Skeletal muscle tissue (tissue), 4 donors: Measurements from ENCODE around the gene ZGPAT. TPM values are rescaled to one million over a fixed set of nuclear protein-coding genes. Genes with fewer than 3 reads are reported as not detected.

Experiments
- H3K27ac ChIP-seq: one replicate; pipeline ENCODE4 v1.7.0; 2013; ENCODE audit warnings: mild to moderate bottlenecking, low read depth, low read length, inconsistent platforms
- H3K27me3 ChIP-seq, 3 donors: one replicate each; pipeline ENCODE4 v1.7.0; 2013; ENCODE audit warnings: low read length in 3 of 3; ENCODE audit not compliant: control insufficient read depth in 3 of 3, insufficient read depth in 3 of 3
- H3K36me3 ChIP-seq, 3 donors: one replicate each; pipeline ENCODE4 v1.7.0; 2013; ENCODE audit warnings: low read length in 3 of 3; ENCODE audit not compliant: control insufficient read depth in 3 of 3, insufficient read depth in 3 of 3
- H3K4me1 ChIP-seq, 3 donors: one replicate each; pipeline ENCODE4 v1.7.0; 2013; ENCODE audit warnings: low read length in 3 of 3, mild to moderate bottlenecking in 3 of 3; ENCODE audit not compliant: control insufficient read depth in 3 of 3, insufficient read depth in 3 of 3
- H3K4me3 ChIP-seq, 3 donors: one replicate each; pipeline ENCODE4 v1.7.0; 2013; ENCODE audit warnings: low read length in 3 of 3
- H3K9ac ChIP-seq, 3 donors: one replicate each; pipeline ENCODE4 v1.7.0; 2013; ENCODE audit warnings: low read length in 3 of 3, mild to moderate bottlenecking in 3 of 3, moderate library complexity in 2 of 3, low read depth in 1 of 3
- H3K9me3 ChIP-seq, 3 donors: one replicate each; pipeline ENCODE4 v1.7.0; 2013; ENCODE audit warnings: low read length in 3 of 3; ENCODE audit not compliant: control insufficient read depth in 3 of 3
- total RNA-seq: library from RNA; depleted of rRNA; stranded (reverse); fragments of >200 nt; gene quantifications from one replicate; pipeline ENCODE4 v1.2.3, GENCODE V29; 2014
- donor health status: Osteomylitis.

The ZGPAT gene
- total RNA-seq, 1 donor from 2014 or later: 6.8 TPM

DNA sequence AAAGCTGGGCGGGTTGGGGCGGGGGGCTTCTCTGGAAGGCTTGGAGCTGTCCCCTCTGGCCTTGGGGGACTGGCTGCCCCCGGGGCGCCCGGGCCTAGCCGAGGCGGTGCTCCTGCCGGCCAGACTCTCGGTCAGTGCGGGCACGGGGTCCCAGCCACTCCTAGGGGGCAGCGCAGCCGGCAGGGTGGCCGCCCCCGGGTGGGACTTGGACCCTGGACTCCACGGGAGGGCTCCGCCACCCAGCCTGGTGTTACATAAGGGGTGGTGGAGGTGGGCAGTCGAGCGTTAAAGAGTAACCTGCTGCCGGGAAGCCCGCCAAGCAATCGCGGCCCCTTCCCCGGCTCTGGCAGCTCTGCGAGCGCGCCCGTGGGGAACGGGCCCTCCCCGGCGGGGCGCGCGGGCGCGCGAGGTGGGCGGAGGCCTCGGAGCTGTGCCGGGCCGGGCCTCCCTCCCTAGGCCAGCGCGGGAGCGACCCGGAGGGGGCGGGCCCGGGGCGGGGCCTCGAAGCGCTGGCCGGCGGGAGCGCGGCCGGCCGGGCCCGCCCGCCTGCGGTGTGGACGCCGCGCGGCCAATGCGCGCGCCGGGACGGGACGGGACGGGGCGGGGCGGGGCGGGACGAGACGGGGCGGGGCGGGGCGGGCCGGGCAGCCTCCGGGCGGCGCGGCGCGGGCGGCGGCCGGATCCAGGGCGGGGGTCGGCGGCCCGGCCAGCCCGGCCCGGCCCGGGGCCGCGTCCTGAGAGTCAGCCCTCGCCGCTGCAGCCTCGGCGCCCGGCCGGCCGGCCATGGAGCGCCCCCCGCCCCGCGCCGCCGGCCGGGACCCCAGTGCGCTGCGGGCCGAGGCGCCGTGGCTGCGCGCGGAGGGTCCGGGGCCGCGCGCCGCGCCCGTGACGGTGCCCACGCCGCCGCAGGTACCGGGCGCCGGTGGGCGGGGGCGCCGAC is 31.6 kb downstream of the ZGPAT start, which contains the start of gene SLC2A4RG:
SLC2A4RG (plus strand) TSS at position 647 of the 940 bp plus-strand sequence; CDS start at position 784, 137 bp downstream.
- H3K36me3 ChIP-seq: peaks cover 18 to 26% (median 18%) of the 10 kb centered on the region in 3 donors

DNA sequence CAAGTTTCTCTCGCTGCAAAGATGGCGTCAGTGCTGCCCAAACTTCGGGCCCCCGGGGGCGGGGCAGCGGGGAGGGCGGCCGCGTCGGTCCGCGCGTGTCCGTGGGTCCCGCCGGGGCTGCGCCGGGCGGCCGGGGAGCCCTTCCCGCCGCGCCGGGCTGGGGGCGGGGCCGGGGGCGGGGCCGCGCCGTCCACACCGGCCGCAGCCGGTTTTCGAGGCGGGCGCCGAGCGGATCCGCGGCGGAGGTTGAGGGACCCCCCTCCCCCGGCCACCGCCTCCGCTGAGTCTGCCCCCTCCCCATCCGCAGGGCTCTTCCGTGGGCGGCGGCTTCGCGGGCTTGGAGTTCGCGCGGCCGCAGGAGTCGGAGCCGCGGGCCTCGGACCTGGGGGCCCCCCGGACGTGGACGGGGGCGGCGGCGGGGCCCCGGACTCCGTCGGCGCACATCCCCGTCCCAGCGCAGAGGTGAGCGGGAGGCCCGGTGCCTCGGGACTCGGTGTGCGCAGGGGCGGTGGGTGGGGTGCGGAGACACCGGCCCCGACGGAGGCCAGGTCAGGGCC is 32.3 kb downstream of the ZGPAT start:
- Histone ChIP-seq H3K27me3 (no peaks in the 10 kb centered on the region), H3K9me3 (no peaks in the 10 kb centered on the region), H3K27ac (peak overlapping the region; percentile 86), H3K9ac (peak overlapping the region; percentile 62 to 94 (median 74)), H3K4me3 (peak overlapping the region; percentile 71 to 77 (median 74)), H3K36me3 (peaks cover 12 to 22% (median 13%) of the 10 kb centered on the region in 3 donors), H3K4me1 (peaks cover 25 to 28% (median 27%) of the 10 kb centered on the region in 3 donors)

More for the DNA sequence above, 31.6 kb downstream of the ZGPAT start, which contains the start of gene SLC2A4RG:
- H3K27ac ChIP-seq: peak within 1 kb of the TSS; percentile 97
- H3K4me3 ChIP-seq: peak within 1 kb of the TSS; percentile 71 to 77 (median 77)
- H3K4me1 ChIP-seq: peaks cover 25 to 28% (median 27%) of the 10 kb centered on the region in 3 donors
- H3K9ac ChIP-seq: peak within 1 kb of the TSS; percentile 74 to 94 (median 94)
- H3K27me3 ChIP-seq: no peaks in the 10 kb centered on the region
- no peaks in the 10 kb centered on the region for H3K9me3 ChIP-seq

GRCh38 chr20:63740627-63741353 is 33.0 kb downstream of the ZGPAT start:
- Histone ChIP-seq H3K9ac (peak overlapping the region; percentile 76 to 94 (median 86)), H3K4me1 (peaks cover 25 to 28% (median 27%) of the 10 kb centered on the region in 3 donors), H3K27ac (peak overlapping the region; percentile 86), H3K4me3 (peak overlapping the region; percentile 71 to 77 (median 74)), H3K27me3 (no peaks in the 10 kb centered on the region), H3K9me3 (no peaks in the 10 kb centered on the region), H3K36me3 (peaks cover 8 to 16% (median 9%) of the 10 kb centered on the region in 3 donors)

GRCh38 chr20:63741354-63741675 is 33.5 kb downstream of the ZGPAT start:
- Histone ChIP-seq H3K27ac (peak overlapping the region; percentile 86), H3K4me1 (peaks cover 25 to 28% (median 27%) of the 10 kb centered on the region in 3 donors), H3K9me3 (no peaks in the 10 kb centered on the region), H3K9ac (peak overlapping the region; percentile 76 to 94 (median 86)), H3K4me3 (peak overlapping the region; percentile 71 to 77 (median 74)), H3K36me3 (peaks cover 8 to 13% (median 9%) of the 10 kb centered on the region in 3 donors), H3K27me3 (no peaks in the 10 kb centered on the region)

- H3K9ac ChIP-seq: peak overlapping the region; percentile 76 to 94 (median 86)
- H3K4me1 ChIP-seq: peaks cover 25 to 28% (median 27%) of the 10 kb centered on the region in 3 donors
These were observed 34.0 kb downstream of the ZGPAT start for GRCh38 chr20:63741676-63742380.

GRCh38 chr20:63742381-63743024 is 34.7 kb downstream of the ZGPAT start:
- Histone ChIP-seq H3K9me3 (no peaks in the 10 kb centered on the region), H3K9ac (no peak overlapping the region), H3K27me3 (no peaks in the 10 kb centered on the region), H3K36me3 (peaks cover 8 to 13% (median 9%) of the 10 kb centered on the region in 3 donors), H3K27ac (no peak overlapping the region), H3K4me3 (no peak overlapping the region), H3K4me1 (peaks cover 25 to 27% (median 26%) of the 10 kb centered on the region in 3 donors)

More at GRCh38 chr20:63741676-63742380, 34.0 kb downstream of the ZGPAT start:
- peak overlapping the region; percentile 86 for H3K27ac ChIP-seq
- H3K4me3 ChIP-seq: peak overlapping the region; percentile 71 to 77 (median 74)
- H3K36me3 ChIP-seq: peaks cover 8 to 13% (median 9%) of the 10 kb centered on the region in 3 donors
- no peaks in the 10 kb centered on the region for H3K27me3 ChIP-seq
- no peaks in the 10 kb centered on the region for H3K9me3 ChIP-seq

DNA sequence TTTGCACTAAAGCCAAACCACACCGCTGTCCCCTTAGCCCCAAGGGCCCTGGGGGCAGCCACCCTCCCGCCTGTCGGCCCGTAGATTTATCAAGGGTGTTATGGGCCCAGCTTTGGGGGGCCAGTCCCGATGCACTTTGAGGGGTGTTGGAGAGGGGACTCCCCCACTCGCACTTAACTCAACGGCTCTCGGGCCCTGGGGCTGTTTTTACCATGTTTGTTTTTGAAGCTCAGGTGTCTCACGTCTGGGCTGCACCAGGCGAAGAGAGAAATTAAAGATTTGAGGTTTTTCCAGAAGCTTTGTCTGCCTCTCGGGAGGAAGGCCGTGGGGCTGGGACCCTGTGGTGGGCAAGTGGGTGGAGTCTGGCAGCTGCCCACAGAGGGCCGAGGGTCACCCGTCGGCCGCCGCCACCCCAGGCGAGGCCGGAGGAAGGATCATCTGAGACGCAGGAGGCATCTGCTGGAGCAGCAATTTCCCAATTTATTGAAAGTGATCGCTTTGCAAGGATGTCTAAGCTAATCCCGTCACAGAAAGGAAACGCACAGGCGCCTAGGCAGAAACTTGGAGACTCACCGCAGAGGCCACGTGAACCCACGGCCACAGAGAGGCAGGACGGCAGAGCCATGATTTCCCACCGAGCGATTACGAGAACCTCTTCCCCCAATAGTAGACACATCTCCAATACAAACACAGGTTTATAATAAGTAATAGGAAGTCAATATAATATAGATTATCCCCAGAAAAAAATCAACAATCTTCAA is 35.6 kb downstream of the ZGPAT start:
- Histone ChIP-seq H3K36me3 (peaks cover 8 to 13% (median 9%) of the 10 kb centered on the region in 3 donors), H3K4me1 (peaks cover 21 to 22% (median 22%) of the 10 kb centered on the region in 3 donors), H3K27me3 (no peaks in the 10 kb centered on the region), H3K4me3 (no peak overlapping the region), H3K27ac (no peak overlapping the region), H3K9me3 (no peaks in the 10 kb centered on the region), H3K9ac (no peak overlapping the region)

DNA sequence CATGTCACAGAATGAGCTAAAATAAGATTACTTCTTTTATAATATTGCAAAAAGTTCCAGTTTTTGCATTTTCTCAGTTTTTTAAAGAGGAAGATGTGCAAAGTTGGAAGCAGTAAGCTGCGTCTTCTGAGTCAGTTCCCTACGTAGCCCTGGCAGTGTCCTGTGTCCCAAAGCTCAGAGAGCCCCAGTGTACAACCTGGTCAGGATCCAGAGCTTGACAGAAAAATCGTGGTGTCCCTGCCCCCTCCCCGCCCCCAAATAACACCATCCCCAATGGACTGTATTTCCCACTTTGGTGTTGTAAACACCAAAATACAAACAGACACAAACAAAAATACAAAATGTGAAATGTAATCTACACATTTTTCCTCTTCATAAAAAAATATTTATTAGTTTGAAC is 36.3 kb downstream of the ZGPAT start:
- H3K27me3 ChIP-seq: no peaks in the 10 kb centered on the region
- no peaks in the 10 kb centered on the region for H3K9me3 ChIP-seq
- no peak overlapping the region for H3K27ac ChIP-seq
- no peak overlapping the region for H3K4me3 ChIP-seq
- H3K9ac ChIP-seq: no peak overlapping the region
- peaks cover 16 to 19% (median 18%) of the 10 kb centered on the region in 3 donors for H3K4me1 ChIP-seq
- H3K36me3 ChIP-seq: peaks cover 8 to 13% (median 9%) of the 10 kb centered on the region in 3 donors
